PC-3 (cell line): ENCODE results near the gene S100A16. TPM values are rescaled to one million over a fixed set of nuclear protein-coding genes. Genes with fewer than 3 reads are reported as not detected.

Source experiments
- ATAC-seq: fragments of 200-7000 bp; cut with Tn5 transposase; 2 replicates; pipeline ENCODE4 v1.9.1; 2020; ENCODE audit warnings: mild to moderate bottlenecking, moderate library complexity
- BruUV-seq: library from RNA; stranded (reverse); fragments of 400-500 nt; replicated peaks from 2 replicates; lab custom pipeline; 2021; lab: Mats Ljungman, UMichigan
- CTCF ChIA-PET: fragments of 300-600 bp; sonication (Branson Sonifier 250); formaldehyde crosslinking; loops from one replicate; lab custom pipeline; 2022; ENCODE audit warnings: antibody characterized with exemption; lab: Charles Lee
- POLR2A ChIA-PET: fragments of 300-600 bp; sonication (Branson Sonifier 250); formaldehyde crosslinking; loops from one replicate; lab custom pipeline; 2022; ENCODE audit warnings: antibody characterized with exemption; ENCODE audit not compliant: unreplicated experiment; lab: Charles Lee
- DNase-seq: peaks from one replicate; pipeline ENCODE4 v3.0.0-alpha.2; 2015
- H2AFZ ChIP-seq: fragments of 300-600 bp; sonication (generic); 2 replicates; pipeline ENCODE4 v1.6.0; 2016; ENCODE audit warnings: antibody characterized with exemption, low read length
- H3F3A ChIP-seq: fragments of 300-600 bp; sonication (generic); one replicate; pipeline ENCODE4 v1.6.0; 2017; ENCODE audit warnings: antibody characterized with exemption, low read length, control low read depth, mild to moderate bottlenecking; ENCODE audit not compliant: unreplicated experiment
- H3K27ac ChIP-seq: fragments of 300-600 bp; sonication (generic); 2 replicates; pipeline ENCODE4 v1.5.1; 2016; ENCODE audit warnings: mild to moderate bottlenecking, low read length
- H3K27me3 ChIP-seq: fragments of 300-600 bp; sonication (generic); 2 replicates; pipeline ENCODE4 v1.6.1; 2016; ENCODE audit warnings: low read length, mixed read lengths
- H3K36me3 ChIP-seq: fragments of 300-600 bp; sonication (generic); 2 replicates; pipeline ENCODE4 v1.6.1; 2016; ENCODE audit warnings: low read depth, mixed run types, low read length, mixed read lengths
- H3K4me1 ChIP-seq: fragments of 300-600 bp; sonication (generic); 2 replicates; pipeline ENCODE4 v1.5.1; 2016; ENCODE audit warnings: low read length; ENCODE audit not compliant: insufficient read depth
- H3K4me2 ChIP-seq: fragments of 300-600 bp; sonication (generic); 2 replicates; pipeline ENCODE4 v1.6.0; 2016; ENCODE audit warnings: low read length
- H3K4me3 ChIP-seq: fragments of 300-600 bp; sonication (generic); 2 replicates; pipeline ENCODE4 v1.5.1; 2016; ENCODE audit warnings: mild to moderate bottlenecking, low read length, mixed read lengths
- H3K79me2 ChIP-seq: fragments of 300-600 bp; sonication (generic); 2 replicates; pipeline ENCODE4 v1.6.1; 2017; ENCODE audit warnings: low read length, mixed read lengths
- H3K9ac ChIP-seq: fragments of 300-600 bp; sonication (generic); 2 replicates; pipeline ENCODE4 v1.6.0; 2016; ENCODE audit warnings: mild to moderate bottlenecking, low read length
- H3K9me2 ChIP-seq: fragments of 300-600 bp; sonication (generic); replicated peaks from 2 replicates; pipeline ENCODE4 v1.6.1; 2016; ENCODE audit warnings: mixed run types, low read length, mixed read lengths
- H3K9me3 ChIP-seq: fragments of 300-600 bp; sonication (generic); 2 replicates; pipeline ENCODE4 v1.6.1; 2016; ENCODE audit warnings: low read length, mixed read lengths
- H4K20me1 ChIP-seq: fragments of 300-600 bp; sonication (generic); 2 replicates; pipeline ENCODE4 v1.6.1; 2016; ENCODE audit warnings: low read length, mixed read lengths
- EZH2 ChIP-seq: fragments of 300-600 bp; sonication (generic); IDR thresholded peaks from one replicate; pipeline ENCODE4 v1.6.1; 2017; ENCODE audit warnings: antibody characterized with exemption, mild to moderate bottlenecking, low read length; ENCODE audit not compliant: unreplicated experiment
- EZH2phosphoT487 ChIP-seq: fragments of 300-600 bp; sonication (generic); IDR thresholded peaks from 2 replicates; pipeline ENCODE4 v1.6.1; 2018; ENCODE audit warnings: mild to moderate bottlenecking, antibody characterized with exemption, low read length, borderline replicate concordance
- intact Hi-C: fragments of 100-400 bp; cut with micrococcal nuclease; formaldehyde crosslinking; loops from 2 replicates; pipeline ENCODE4 v1.9.0; 2023
- total RNA-seq: library from RNA; depleted of rRNA; stranded (reverse); fragments of >200 nt; gene quantifications from 2 replicates; pipeline ENCODE4 v1.2.3, GENCODE V29; 2014
- TF ChIP-seq, protein P1 (sequence below): fragments of 300-600 bp; sonication (generic); conservative IDR thresholded peaks from 2 replicates; pipeline ENCODE4 v1.5.1; 2017; ENCODE audit warnings: antibody characterized with exemption, low read depth, mild to moderate bottlenecking, low read length

S100A16 gene
- total RNA-seq, 1 experiment from 2014 or later, result 1,254 TPM

DNA sequence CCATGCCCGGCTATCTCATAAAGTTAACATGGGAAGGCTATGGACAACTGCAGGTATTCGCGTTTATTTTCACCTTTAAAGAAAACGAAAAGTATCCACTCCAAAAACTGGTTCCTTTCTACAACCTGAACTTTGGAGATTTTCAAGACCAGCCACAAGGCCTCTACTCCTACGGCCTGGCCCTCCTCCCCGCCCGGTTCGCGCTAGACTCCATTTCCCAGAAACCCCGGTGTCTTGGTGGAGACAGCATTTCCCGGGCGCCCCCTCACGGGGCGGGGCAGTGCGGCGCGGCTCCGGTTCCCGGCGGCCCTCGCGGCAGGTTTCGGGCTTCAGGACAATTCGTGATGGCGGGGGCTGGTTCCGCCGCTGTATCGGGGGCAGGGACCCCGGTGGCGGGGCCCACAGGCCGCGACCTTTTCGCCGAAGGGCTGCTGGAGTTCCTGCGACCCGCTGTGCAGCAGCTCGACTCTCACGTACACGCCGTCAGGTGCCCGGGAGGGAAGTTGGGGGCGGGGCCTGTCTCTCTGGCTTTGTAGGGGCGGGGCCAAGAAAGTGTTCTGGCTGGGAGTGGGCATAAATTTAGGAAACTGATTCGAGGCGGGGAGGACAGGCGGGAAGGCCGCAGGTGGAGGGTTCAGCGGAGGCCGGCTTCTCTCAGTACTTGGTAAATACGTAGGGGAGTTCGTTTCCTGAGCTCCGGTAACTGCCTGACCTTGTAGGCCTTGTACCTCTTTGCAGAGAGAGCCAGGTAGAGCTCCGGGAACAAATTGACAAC, 45.6 kb upstream of the S100A16 start, which contains the start of gene SNAPIN:
Gene SNAPIN (plus strand): TSS at position 304 of the 775 bp plus-strand sequence. CDS start 41 bp downstream, at position 345.
- peaks cover 15% of the 10 kb centered on the region for H3F3A ChIP-seq
- intact Hi-C loops, result loop anchor here (2.0 kb wide), 1 partner anchor 24 kb away; the partner anchor contains the start of gene CHTOP
- TF ChIP-seq EZH2phosphoT487, result no peak
- TF ChIP-seq, protein P1, sequence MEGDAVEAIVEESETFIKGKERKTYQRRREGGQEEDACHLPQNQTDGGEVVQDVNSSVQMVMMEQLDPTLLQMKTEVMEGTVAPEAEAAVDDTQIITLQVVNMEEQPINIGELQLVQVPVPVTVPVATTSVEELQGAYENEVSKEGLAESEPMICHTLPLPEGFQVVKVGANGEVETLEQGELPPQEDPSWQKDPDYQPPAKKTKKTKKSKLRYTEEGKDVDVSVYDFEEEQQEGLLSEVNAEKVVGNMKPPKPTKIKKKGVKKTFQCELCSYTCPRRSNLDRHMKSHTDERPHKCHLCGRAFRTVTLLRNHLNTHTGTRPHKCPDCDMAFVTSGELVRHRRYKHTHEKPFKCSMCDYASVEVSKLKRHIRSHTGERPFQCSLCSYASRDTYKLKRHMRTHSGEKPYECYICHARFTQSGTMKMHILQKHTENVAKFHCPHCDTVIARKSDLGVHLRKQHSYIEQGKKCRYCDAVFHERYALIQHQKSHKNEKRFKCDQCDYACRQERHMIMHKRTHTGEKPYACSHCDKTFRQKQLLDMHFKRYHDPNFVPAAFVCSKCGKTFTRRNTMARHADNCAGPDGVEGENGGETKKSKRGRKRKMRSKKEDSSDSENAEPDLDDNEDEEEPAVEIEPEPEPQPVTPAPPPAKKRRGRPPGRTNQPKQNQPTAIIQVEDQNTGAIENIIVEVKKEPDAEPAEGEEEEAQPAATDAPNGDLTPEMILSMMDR, result no peak; the same call in 1 of the 2 replicates
- TF ChIP-seq EZH2, result no peak
- no peaks in the 10 kb centered on the region for H3K9me3 ChIP-seq
- peaks cover 14% of the 10 kb centered on the region; the same call in 1 of the 2 replicates for H3K4me1 ChIP-seq
- peak within 1 kb of the TSS; percentile 91 for H2AFZ ChIP-seq
- peak; percentile 93 for ATAC-seq
- H3K36me3 ChIP-seq, result peaks cover 28% of the 10 kb centered on the region
- no peaks in the 10 kb centered on the region for H3K9me2 ChIP-seq
- no peaks in the 10 kb centered on the region for H4K20me1 ChIP-seq
- H3K27me3 ChIP-seq, result no peaks in the 10 kb centered on the region
- peak within 1 kb of the TSS; percentile 62 for H3K27ac ChIP-seq
- peak within 1 kb of the TSS; percentile 89 for H3K4me3 ChIP-seq
- POLR2A ChIA-PET, result interaction anchor here (0.6 to 0.7 kb wide), 2 partner anchors 20 to 69 kb away, joined by 3 to 8 read pairs; partner anchors contain the start of gene INTS3
- peaks cover 13% of the 10 kb centered on the region for H3K79me2 ChIP-seq
- BruUV-seq, result TSS peak; percentile 75
- DNase-seq, result peak; percentile 92
- H3K9ac ChIP-seq, result peak within 1 kb of the TSS; percentile 90
- CTCF ChIA-PET, result no interaction called here
- peak within 1 kb of the TSS; percentile 96 for H3K4me2 ChIP-seq

DNA sequence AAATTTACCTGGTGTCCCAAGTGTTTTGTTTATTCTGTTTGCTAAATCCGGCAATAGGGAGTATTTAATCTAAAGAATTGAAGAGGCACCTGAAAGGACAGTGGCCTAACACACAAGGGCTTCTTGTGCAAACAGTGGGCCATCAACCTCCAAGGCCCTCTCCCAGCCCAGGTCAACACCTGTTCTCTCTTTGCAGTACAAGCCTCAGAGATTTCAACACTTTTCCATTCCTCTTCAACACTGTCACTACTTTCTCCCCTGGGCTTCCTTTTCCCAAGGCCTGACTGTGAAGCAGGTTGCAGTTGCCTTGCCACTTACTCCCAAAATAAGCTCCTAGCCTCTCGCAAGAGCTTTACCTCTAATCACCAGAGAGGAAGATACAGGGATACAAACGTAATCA, 42.4 kb upstream of the S100A16 start:
- ChIA-PET CTCF (no interaction called here), POLR2A (interaction anchor here (0.6 kb wide), 1 partner anchor 29 kb away, joined by 4 read pairs; no protein-coding TSS in a partner anchor)
- no TSS peak for BruUV-seq
- Histone ChIP-seq H3K9ac (no peak overlapping the region), H3K4me2 (no peak overlapping the region), H3F3A (no peaks in the 10 kb centered on the region), H3K79me2 (peaks cover 13% of the 10 kb centered on the region), H3K36me3 (no peaks in the 10 kb centered on the region), H3K27me3 (no peaks in the 10 kb centered on the region), H2AFZ (no peak overlapping the region), H3K27ac (no peak overlapping the region), H3K4me1 (peaks cover 23% of the 10 kb centered on the region), H3K9me2 (no peaks in the 10 kb centered on the region), H4K20me1 (no peaks in the 10 kb centered on the region), H3K4me3 (no peak overlapping the region), H3K9me3 (no peaks in the 10 kb centered on the region)
- ATAC-seq (no peak), DNase-seq (no peak)
- TF ChIP-seq EZH2, result no peak
- TF ChIP-seq, protein P1, result no peak
- no peak for TF ChIP-seq EZH2phosphoT487
- intact Hi-C loops, result no loop called here
